Hematopoietic multipotent progenitor cell treated with erythropoietin and hydrocortisone succinate and interleukin-3 and kit ligand, for 4 days (in vitro differentiated cells): Measurements from ENCODE around the gene DIS3.
"Not testable (repeated sequence)": the region's sequence is repeated elsewhere in the genome, so short reads cannot be mapped to it uniquely, and the experiment has no call there.

Source experiments
- DNase-seq: peaks from one replicate; pipeline ENCODE4 v3.0.0-alpha.2; 2015

DIS3 gene

GRCh38 chr13:72781451-72782439 is at the start of gene DIS3, which contains the start of gene PIBF1:
Gene DIS3, minus strand, starts transcription at chr13:72781900. Its CDS starts 68 bp downstream, at chr13:72781832.
Gene PIBF1, plus strand, starts transcription at chr13:72782133. Its CDS starts 1,337 bp downstream, at chr13:72783470.
- DNase-seq = peak; percentile 100

GRCh38 chr13:72823724-72824123 is 42.0 kb upstream of the DIS3 start:
- no peak for DNase-seq

GRCh38 chr13:72823081-72823480 is 41.4 kb upstream of the DIS3 start:
- no peak for DNase-seq

GRCh38 chr13:72820898-72821279 is 39.2 kb upstream of the DIS3 start:
- no peak for DNase-seq

GRCh38 chr13:72820156-72820897 is 38.6 kb upstream of the DIS3 start:
- no peak for DNase-seq

GRCh38 chr13:72808917-72809500 is 27.3 kb upstream of the DIS3 start:
- peak; percentile 71 for DNase-seq

- DNase-seq = not testable (repeated sequence)
These were observed 24.8 kb upstream of the DIS3 start for GRCh38 chr13:72806514-72806913.

GRCh38 chr13:72805676-72806346 is 24.1 kb upstream of the DIS3 start:
- peak; percentile 84 for DNase-seq

- DNase-seq = no peak
These were observed 22.6 kb upstream of the DIS3 start for GRCh38 chr13:72804301-72804700.

GRCh38 chr13:72798817-72799216 is 17.1 kb upstream of the DIS3 start:
- DNase-seq = no peak

- no peak for DNase-seq
These were observed 10.9 kb upstream of the DIS3 start for GRCh38 chr13:72792640-72793039.

GRCh38 chr13:72788831-72789230 is 7.1 kb upstream of the DIS3 start:
- DNase-seq = no peak

GRCh38 chr13:72784679-72785078 is 3.0 kb upstream of the DIS3 start:
- not testable (repeated sequence) for DNase-seq

GRCh38 chr13:72782717-72783116 is 1.0 kb upstream of the DIS3 start:
- peak; percentile 32 for DNase-seq

GRCh38 chr13:72774019-72774418 is 7.7 kb downstream of the DIS3 start:
- DNase-seq = no peak

GRCh38 chr13:72763411-72763810 is 18.3 kb downstream of the DIS3 start:
- DNase-seq = no peak

- no peak for DNase-seq
These were observed 21.5 kb downstream of the DIS3 start for GRCh38 chr13:72760189-72760588.

GRCh38 chr13:72757792-72758535 is 23.7 kb downstream of the DIS3 start:
- DNase-seq = no peak

GRCh38 chr13:72754111-72754510 is 27.6 kb downstream of the DIS3 start:
- DNase-seq = no peak

- no peak for DNase-seq
These were observed 30.5 kb downstream of the DIS3 start for GRCh38 chr13:72751220-72751619.

GRCh38 chr13:72745260-72745659 is 36.4 kb downstream of the DIS3 start:
- DNase-seq = no peak

GRCh38 chr13:72740015-72740414 is 41.7 kb downstream of the DIS3 start:
- no peak for DNase-seq
